ENCODE data around the gene TBC1D2B.
"Not testable (repeated sequence)": the region's sequence is repeated elsewhere in the genome, so short reads cannot be mapped to it uniquely, and the experiment has no call there.

The TBC1D2B gene

GRCh38 chr15:77975332-77976094 lies 102.0 kb downstream of the TBC1D2B start:
- DNase-seq (ENCODE audit: low read depth), result no peak

- DNase-seq (ENCODE audit: low read depth), result no peak
Observed at GRCh38 chr15:77974416-77975331, 102.8 kb downstream of the TBC1D2B start.

DNA sequence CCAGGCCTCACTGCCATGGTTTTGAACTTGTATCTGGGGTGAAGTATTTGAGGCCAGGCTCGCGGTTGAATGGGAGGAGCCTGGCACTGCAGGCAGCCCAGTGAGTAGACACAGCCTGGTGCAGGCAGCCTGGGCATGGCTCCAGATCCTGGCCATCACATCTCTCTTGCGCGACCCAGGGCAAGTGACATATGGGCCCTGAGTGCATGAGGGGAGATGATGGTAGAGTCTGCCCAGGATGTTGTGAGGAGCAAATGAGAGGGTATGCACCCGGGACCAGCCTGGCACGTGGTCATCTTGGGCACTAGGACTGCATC lies 103.5 kb downstream of the TBC1D2B start:
- no peak for DNase-seq (ENCODE audit: low read depth)

DNA sequence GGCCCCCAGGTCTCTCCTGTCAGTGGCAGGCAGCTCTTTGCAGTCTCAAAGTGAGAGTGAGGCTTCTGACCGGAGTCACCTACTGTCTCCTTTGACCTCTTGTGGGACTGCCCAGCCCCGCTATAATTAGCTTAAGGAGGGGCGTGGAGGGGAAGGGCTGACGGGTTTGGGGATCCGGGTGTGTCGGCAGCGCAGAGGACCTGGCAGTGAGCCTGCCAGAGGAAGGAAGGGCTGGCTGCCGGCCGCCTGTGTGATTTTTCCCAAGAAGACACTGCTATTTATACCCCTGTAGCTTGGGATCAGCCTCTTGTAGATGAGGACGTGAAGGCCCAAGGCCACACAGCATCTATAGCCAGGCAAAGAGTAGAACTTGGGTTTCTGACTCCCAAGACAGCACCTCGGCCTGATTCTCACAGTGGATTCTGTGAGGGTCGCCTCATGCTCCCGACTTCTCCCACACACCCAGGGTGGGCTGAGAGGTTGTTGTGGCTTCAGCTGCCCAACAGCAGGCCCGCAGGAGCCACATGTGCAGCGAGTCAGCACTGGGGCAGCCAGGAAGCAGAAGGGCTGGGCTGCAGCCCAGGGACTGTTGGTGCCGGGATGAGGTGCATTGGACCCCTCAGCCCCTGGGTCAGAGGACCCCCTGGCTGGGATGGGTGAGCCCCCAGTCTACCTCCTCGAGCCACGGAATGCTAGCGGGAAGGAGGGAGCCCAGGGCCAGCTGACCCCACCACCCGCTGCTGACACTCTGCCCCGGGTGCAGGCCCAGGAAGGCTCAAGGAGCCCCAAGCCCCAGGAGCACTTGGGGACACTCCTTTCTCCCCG lies 104.0 kb downstream of the TBC1D2B start:
- DNase-seq (ENCODE audit: low read depth), result not testable (repeated sequence)

DNA sequence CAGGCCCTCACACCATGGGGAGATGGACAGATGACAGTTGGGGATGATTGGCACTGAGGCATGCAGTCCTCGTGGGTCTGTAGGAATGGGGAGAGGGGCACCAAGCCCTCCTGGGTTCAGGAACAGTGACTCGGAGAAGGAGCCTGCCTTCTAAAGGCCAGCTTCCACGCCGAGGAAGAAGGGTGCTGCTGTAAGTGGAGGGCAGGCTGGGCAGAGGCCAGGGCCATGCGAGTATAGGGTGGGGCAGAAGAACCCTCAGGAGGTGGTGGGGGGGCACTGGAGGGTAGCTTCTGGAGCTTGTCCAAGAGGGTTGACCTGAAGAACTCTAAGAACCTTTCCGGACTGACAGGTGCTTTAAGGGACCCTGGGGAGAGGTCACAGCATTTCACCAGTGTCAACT lies 104.8 kb downstream of the TBC1D2B start:
- DNase-seq (ENCODE audit: low read depth), result not testable (repeated sequence)

DNA sequence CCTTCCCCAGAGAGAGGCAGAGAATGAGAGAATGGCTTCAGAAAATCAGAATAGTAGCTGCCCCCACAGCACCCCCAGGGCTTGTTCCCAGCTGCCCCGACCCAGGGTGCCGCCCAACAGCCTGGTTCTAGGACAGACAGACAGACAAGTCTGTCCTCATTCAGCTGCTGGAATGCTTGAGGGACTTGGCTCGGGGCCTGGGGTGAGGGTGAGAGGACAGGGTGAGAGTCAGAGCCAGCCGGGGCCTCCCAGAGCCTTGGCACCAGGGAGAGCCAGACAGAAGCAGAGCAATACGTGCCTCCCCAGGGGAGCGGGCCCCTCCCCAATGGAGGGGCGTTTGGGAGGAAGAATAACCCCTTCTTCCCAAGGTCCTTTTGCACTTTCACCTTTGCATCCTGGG lies 105.6 kb downstream of the TBC1D2B start:
- not testable (repeated sequence) for DNase-seq (ENCODE audit: low read depth)

- DNase-seq (ENCODE audit: low read depth), result not testable (repeated sequence)
Observed at GRCh38 chr15:77970813-77971360, 106.6 kb downstream of the TBC1D2B start.

- no peak for DNase-seq (ENCODE audit: low read depth)
Observed at GRCh38 chr15:77969055-77969454, 108.5 kb downstream of the TBC1D2B start.

GRCh38 chr15:77967798-77968197 lies 109.7 kb downstream of the TBC1D2B start:
- no peak for DNase-seq (ENCODE audit: low read depth)

- not testable (repeated sequence) for DNase-seq (ENCODE audit: low read depth)
Observed at GRCh38 chr15:77967235-77967615, 110.3 kb downstream of the TBC1D2B start.

DNA sequence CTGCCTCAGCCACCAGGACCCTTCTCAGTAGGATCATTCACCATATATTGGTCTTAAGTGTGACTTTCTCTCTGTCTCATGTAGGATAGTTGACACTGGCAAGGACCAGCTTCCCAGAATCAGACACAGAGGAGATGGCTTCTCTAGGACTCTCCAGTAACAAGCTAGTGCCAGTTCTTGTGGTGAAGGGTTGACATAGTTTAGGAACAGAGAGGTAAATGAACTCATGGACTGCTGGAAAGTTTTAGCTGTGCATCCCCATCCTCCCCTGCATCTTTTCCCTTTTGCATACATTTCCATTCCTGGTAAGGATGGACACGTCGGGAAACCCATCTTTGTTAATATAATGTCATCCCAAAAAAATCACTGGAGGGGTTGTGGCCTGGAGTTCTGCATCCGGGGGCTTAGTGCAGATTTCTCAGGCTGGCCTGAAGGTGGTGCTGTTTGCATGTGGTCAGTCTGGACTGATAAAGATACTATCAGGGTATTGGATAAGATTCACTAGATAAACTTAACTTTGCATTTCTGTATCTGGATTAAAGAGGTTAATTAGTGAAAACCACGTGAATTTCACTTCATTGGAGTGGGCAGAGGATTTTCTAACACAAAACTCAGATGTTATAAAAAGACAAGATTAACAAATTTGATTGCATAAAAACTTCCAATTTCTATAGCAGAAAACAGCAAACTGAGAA lies 110.8 kb downstream of the TBC1D2B start:
- no peak for DNase-seq (ENCODE audit: low read depth)

DNA sequence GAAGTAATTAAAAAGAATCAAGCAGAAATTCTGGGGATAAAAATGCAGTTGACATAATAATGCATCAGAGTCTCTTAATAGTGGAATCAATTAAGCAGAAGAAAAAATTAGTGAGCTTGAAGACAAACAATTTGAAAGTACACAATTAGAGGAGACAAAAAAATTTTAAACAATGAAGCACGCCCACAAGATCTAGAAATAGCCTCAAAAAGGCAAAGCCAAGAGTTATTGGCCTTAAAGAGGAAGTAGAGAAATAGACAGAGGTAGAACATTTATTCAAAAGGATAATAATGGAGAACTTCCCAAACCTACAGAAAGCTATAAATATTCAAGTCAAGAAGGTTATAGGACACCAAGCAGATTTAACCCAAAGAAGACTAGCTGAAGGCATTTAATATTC lies 113.3 kb downstream of the TBC1D2B start:
- DNase-seq (ENCODE audit: low read depth), result no peak

DNA sequence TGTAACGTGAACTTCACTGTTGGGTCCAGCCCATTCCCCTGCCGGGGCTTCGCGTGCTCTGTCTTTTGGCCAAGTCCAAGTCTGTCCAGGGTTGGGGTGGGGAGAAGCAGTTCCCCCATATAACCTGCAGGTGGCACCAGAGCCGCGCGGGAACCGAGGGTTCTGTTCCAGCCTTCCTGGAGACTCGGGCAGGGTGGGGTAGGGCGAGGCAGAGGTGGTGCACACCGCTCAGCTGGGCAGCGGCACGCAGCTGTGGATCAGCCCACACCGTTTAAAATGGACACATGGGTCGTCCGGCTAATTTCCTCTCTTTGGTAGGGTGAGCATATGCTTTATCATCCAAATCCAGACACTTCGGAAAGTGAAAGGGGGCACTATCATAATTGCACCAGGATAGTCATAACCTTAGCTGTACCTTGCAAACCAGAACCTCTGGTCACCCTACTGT lies 118.1 kb downstream of the TBC1D2B start:
- peak; percentile 65 for DNase-seq (ENCODE audit: low read depth)

DNA sequence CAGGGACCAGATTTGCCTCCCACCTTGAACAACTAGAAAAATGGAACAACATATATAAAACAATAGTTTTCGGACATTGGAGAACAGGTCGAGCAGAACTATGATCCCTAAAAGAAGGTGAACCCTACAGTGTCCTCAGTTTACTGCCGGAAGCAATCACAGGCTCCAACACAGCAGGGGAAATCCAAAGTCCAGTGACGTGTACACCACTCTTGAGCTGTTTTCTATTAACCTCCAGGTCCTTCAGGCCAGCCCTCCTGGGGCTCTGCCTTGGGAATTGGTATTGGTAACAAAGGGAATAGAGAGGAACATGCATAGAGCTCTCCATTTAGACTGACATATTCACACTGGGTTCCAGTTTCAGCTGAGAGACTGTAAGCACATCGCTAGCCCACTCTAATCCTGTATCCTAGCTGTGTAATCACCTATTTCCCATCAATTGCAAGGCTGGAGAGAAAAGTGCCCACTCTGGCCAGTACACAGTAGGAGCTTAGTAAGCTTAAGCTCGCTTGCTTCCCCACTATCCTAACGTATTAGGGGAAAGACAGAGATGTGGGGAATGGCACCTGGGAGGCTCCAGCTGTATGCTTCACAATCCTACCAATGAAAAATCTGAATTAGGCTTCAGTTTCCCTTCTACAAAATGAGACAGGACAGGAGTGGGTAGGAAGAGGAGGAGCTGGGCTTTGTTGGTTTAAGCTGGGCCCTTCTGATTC lies 118.6 kb downstream of the TBC1D2B start:
- DNase-seq (ENCODE audit: low read depth), result not testable (repeated sequence)

DNA sequence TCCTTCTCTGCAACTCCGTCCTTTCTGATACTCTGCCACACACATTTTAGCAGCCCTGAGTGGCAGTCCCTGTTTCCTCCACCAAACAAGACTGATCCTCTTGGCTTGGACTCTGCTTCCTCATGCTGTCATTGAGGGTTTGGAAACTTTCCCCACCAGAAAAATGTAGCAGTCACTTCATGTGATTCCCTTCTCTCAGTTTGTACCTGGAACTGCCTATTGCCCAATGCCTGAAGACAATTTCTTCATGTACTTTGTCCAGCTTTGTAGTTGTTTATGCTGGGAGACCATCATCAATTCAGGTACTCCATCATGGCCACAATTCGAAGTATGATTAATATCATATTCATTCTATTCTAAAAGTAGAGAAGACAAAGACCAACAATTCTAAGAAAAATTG lies 119.5 kb downstream of the TBC1D2B start:
- not testable (repeated sequence) for DNase-seq (ENCODE audit: low read depth)

- not testable (repeated sequence) for DNase-seq (ENCODE audit: low read depth)
Observed at GRCh38 chr15:77953926-77954325, 123.6 kb downstream of the TBC1D2B start.

- not testable (repeated sequence) for DNase-seq (ENCODE audit: low read depth)
Observed at GRCh38 chr15:77952928-77953446, 124.5 kb downstream of the TBC1D2B start.

DNA sequence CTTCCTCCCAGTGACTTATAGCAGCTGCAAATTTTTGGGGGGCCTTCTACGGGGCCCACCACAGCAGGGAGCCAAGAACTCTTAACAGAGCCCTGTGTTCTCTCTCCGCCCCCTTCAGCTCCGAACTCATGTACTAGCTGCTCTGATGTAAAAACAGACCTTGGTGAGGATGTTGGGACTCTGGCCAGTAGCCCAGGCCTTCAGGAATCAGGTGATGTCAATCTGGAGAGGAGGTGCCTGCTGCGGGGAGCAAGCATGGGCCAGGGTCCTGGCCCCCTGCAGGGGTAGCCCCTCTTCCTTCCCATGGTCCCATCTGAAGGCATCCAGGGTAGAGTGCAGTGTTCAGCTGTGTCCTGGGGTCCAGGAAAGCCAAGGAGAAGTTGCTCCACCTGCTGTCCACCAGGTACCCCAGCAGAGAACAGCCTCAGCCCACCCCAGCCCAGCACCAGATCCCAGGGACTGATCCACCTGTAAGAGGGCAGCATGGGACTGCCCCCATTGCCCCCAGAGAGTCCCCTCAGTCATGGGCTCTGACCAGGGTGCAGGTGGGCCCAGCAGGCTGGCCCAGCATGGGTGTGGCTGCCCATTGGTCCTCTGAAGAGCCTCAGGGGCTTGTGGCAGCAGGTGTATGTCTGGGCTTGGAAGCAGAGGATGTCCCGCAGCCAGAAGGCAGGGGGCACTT lies 126.3 kb downstream of the TBC1D2B start:
- not testable (repeated sequence) for DNase-seq (ENCODE audit: low read depth)

- not testable (repeated sequence) for DNase-seq (ENCODE audit: low read depth)
Observed at GRCh38 chr15:77950470-77950869, 127.0 kb downstream of the TBC1D2B start.

DNA sequence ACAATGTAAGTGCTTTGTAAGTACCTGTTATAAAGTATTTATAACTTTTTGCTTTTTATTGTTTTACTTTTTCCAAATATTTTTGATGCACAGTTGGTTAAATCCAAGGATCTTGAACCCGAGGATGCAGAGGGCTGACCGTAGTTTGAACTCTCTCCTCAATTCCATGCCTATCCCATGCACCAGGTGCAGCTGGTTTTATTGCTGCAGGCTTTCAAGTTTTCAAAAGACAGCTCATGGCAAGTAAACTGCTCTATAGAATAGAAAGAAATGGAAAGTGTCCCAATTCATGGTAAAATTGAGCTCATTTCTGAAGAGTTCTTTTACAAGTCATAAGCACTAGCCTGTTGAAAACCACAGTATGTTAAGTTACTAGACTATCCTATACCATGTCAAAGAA lies 131.9 kb downstream of the TBC1D2B start:
- DNase-seq (ENCODE audit: low read depth), result no peak

Measured in stimulated activated CD8-positive, alpha-beta memory T cell treated with anti-CD3 and anti-CD28 coated beads, Interleukin-15, amount 100 ng/mL, for 1 hour (primary cell).